Measurements from ENCODE around the gene KIF6.
A peak's percentile ranks its signal among the peaks of the same experiment; 100 is the strongest.

Gene KIF6

GRCh38 chr6:39654121-39654520 lies 71.1 kb downstream of the KIF6 start:
- no peak for DNase-seq

GRCh38 chr6:39653612-39654011 lies 71.6 kb downstream of the KIF6 start:
- no peak for DNase-seq

- DNase-seq: no peak
Measured at GRCh38 chr6:39649996-39650395, 75.2 kb downstream of the KIF6 start.

GRCh38 chr6:39646751-39647420 lies 78.3 kb downstream of the KIF6 start:
- DNase-seq: no peak

- no peak for DNase-seq
Measured at GRCh38 chr6:39642270-39642669, 82.9 kb downstream of the KIF6 start.

- no peak for DNase-seq
Measured at GRCh38 chr6:39638126-39638822, 86.9 kb downstream of the KIF6 start.

- DNase-seq: no peak
Measured at GRCh38 chr6:39634646-39635341, 90.4 kb downstream of the KIF6 start.

GRCh38 chr6:39625209-39625608 lies 100.0 kb downstream of the KIF6 start:
- DNase-seq: no peak

GRCh38 chr6:39623750-39624149 lies 101.5 kb downstream of the KIF6 start:
- DNase-seq: no peak

- no peak for DNase-seq
Measured at GRCh38 chr6:39617520-39617919, 107.7 kb downstream of the KIF6 start.

- DNase-seq: no peak
Measured at GRCh38 chr6:39617026-39617425, 108.2 kb downstream of the KIF6 start.

- no peak for DNase-seq
Measured at GRCh38 chr6:39615622-39616021, 109.6 kb downstream of the KIF6 start.

GRCh38 chr6:39614393-39614950 lies 110.7 kb downstream of the KIF6 start:
- no peak for DNase-seq

GRCh38 chr6:39610221-39610620 lies 115.0 kb downstream of the KIF6 start:
- peak; percentile 47 for DNase-seq

GRCh38 chr6:39608652-39609345 lies 116.4 kb downstream of the KIF6 start:
- DNase-seq: no peak

- no peak for DNase-seq
Measured at GRCh38 chr6:39602601-39603519, 122.3 kb downstream of the KIF6 start.

GRCh38 chr6:39599973-39600372 lies 125.2 kb downstream of the KIF6 start:
- peak; percentile 69 for DNase-seq

- no peak for DNase-seq
Measured at GRCh38 chr6:39599341-39599740, 125.9 kb downstream of the KIF6 start.

GRCh38 chr6:39594285-39594684 lies 130.9 kb downstream of the KIF6 start:
- DNase-seq: no peak

GRCh38 chr6:39593646-39594045 lies 131.6 kb downstream of the KIF6 start:
- DNase-seq: no peak

GRCh38 chr6:39590871-39591393 lies 134.3 kb downstream of the KIF6 start:
- no peak for DNase-seq

GRCh38 chr6:39587080-39587479 lies 138.1 kb downstream of the KIF6 start:
- DNase-seq: no peak
